Measurements from ENCODE around the gene MSRB3.

- TF ChIP-seq POLR2A (IDR thresholded peaks at IDR 0.05; ENCODE audit: low read depth, low read length) (no peak), POLR2AphosphoS5 (IDR thresholded peaks at IDR 0.05; ENCODE audit: low read depth, low read length) (no peak), TAF1 (IDR thresholded peaks at IDR 0.05; ENCODE audit: borderline replicate concordance, low read depth, low read length) (no peak)
These were observed 232.8 kb downstream of the MSRB3 start for GRCh38 chr12:65511134-65511834.

All from GM12892 (cell line).